ENCODE measurements around the gene CD274.
"Not testable (repeated sequence)": the region's sequence is repeated elsewhere in the genome, so short reads cannot be mapped to it uniquely, and the experiment has no call there.

The CD274 gene

GRCh38 chr9:5438301-5439162 lies 11.8 kb upstream of the CD274 start:
- DNase-seq, result no peak

- DNase-seq, result no peak
Measured at GRCh38 chr9:5440426-5440825, 9.9 kb upstream of the CD274 start.

GRCh38 chr9:5441043-5441442 lies 9.3 kb upstream of the CD274 start:
- DNase-seq, result no peak

GRCh38 chr9:5442400-5443011 lies 7.8 kb upstream of the CD274 start:
- DNase-seq, result peak; percentile 3

- no peak for DNase-seq
Measured at GRCh38 chr9:5443850-5444249, 6.5 kb upstream of the CD274 start.

GRCh38 chr9:5445096-5445495 lies 5.2 kb upstream of the CD274 start:
- not testable (repeated sequence) for DNase-seq

- no peak for DNase-seq
Measured at GRCh38 chr9:5445886-5446285, 4.5 kb upstream of the CD274 start.

GRCh38 chr9:5446451-5447236 lies 3.7 kb upstream of the CD274 start:
- no peak for DNase-seq

- no peak for DNase-seq
Measured at GRCh38 chr9:5447337-5447736, 3.0 kb upstream of the CD274 start.

GRCh38 chr9:5448016-5448415 lies 2.3 kb upstream of the CD274 start:
- DNase-seq, result no peak

- no peak for DNase-seq
Measured at GRCh38 chr9:5448461-5449435, 1.6 kb upstream of the CD274 start.

- DNase-seq, result peak; percentile 0
Measured at GRCh38 chr9:5449521-5450358, 602 bp upstream of the CD274 start.

- no peak for DNase-seq
Measured at GRCh38 chr9:5452286-5452609, 1.9 kb downstream of the CD274 start.

GRCh38 chr9:5453004-5453403 lies 2.7 kb downstream of the CD274 start:
- no peak for DNase-seq

- no peak for DNase-seq
Measured at GRCh38 chr9:5453673-5454072, 3.3 kb downstream of the CD274 start.

- no peak for DNase-seq
Measured at GRCh38 chr9:5455181-5455580, 4.8 kb downstream of the CD274 start.

GRCh38 chr9:5459289-5459829 lies 9.0 kb downstream of the CD274 start:
- no peak for DNase-seq

- no peak for DNase-seq
Measured at GRCh38 chr9:5460157-5460556, 9.8 kb downstream of the CD274 start.

GRCh38 chr9:5464831-5465330 lies 14.5 kb downstream of the CD274 start:
- DNase-seq, result not testable (repeated sequence)

- DNase-seq, result no peak
Measured at GRCh38 chr9:5466005-5466404, 15.7 kb downstream of the CD274 start.

GRCh38 chr9:5466766-5467165 lies 16.4 kb downstream of the CD274 start:
- DNase-seq, result no peak

Data from right kidney (tissue), 1 donor.